Rectal smooth muscle tissue (tissue), 1 donor: Measurements from ENCODE around the gene CORIN.
"Not testable (repeated sequence)": the region's sequence is repeated elsewhere in the genome, so short reads cannot be mapped to it uniquely, and the experiment has no call there.

Experiments used
- H3K27ac ChIP-seq: one replicate; pipeline ENCODE4 v1.7.0; 2013; ENCODE audit warnings: low read depth, low read length, inconsistent platforms
- H3K27me3 ChIP-seq: one replicate; pipeline ENCODE4 v1.7.0; 2013; ENCODE audit warnings: low read length; ENCODE audit not compliant: control insufficient read depth, insufficient read depth
- H3K36me3 ChIP-seq: one replicate; pipeline ENCODE4 v1.7.0; 2013; ENCODE audit warnings: low read length; ENCODE audit not compliant: control insufficient read depth, insufficient read depth
- H3K4me1 ChIP-seq: one replicate; pipeline ENCODE4 v1.7.0; 2013; ENCODE audit warnings: low read length; ENCODE audit not compliant: control insufficient read depth, insufficient read depth
- H3K4me3 ChIP-seq: one replicate; pipeline ENCODE4 v1.7.0; 2013; ENCODE audit warnings: low read length
- H3K9ac ChIP-seq: one replicate; pipeline ENCODE4 v1.7.0; 2013; ENCODE audit warnings: low read length

CORIN gene

GRCh38 chr4:47691757-47692383, 146.0 kb downstream of the CORIN start:
- H3K27me3 ChIP-seq, H3K27ac ChIP-seq, H3K36me3 ChIP-seq, H3K9ac ChIP-seq, H3K4me1 ChIP-seq, H3K4me3 ChIP-seq: not testable (repeated sequence)

- H3K4me3 ChIP-seq, result no peak overlapping the region
- no peaks in the 10 kb centered on the region for H3K4me1 ChIP-seq
- H3K36me3 ChIP-seq, result no peaks in the 10 kb centered on the region
- H3K9ac ChIP-seq, result no peak overlapping the region
- no peaks in the 10 kb centered on the region for H3K27me3 ChIP-seq
- no peak overlapping the region for H3K27ac ChIP-seq
Measured at GRCh38 chr4:47690611-47691010, 147.3 kb downstream of the CORIN start.

GRCh38 chr4:47686294-47686872, 151.5 kb downstream of the CORIN start:
- no peak overlapping the region for H3K9ac ChIP-seq
- H3K27me3 ChIP-seq, result no peaks in the 10 kb centered on the region
- no peak overlapping the region for H3K27ac ChIP-seq
- no peaks in the 10 kb centered on the region for H3K4me1 ChIP-seq
- no peaks in the 10 kb centered on the region for H3K36me3 ChIP-seq
- no peak overlapping the region for H3K4me3 ChIP-seq

- no peak overlapping the region for H3K27ac ChIP-seq
- H3K36me3 ChIP-seq, result no peaks in the 10 kb centered on the region
- H3K9ac ChIP-seq, result no peak overlapping the region
- no peak overlapping the region for H3K4me3 ChIP-seq
- no peaks in the 10 kb centered on the region for H3K27me3 ChIP-seq
- no peaks in the 10 kb centered on the region for H3K4me1 ChIP-seq
Measured at GRCh38 chr4:47675806-47676205, 162.1 kb downstream of the CORIN start.

GRCh38 chr4:47674144-47674543, 163.7 kb downstream of the CORIN start:
- H3K27ac ChIP-seq, result no peak overlapping the region
- no peaks in the 10 kb centered on the region for H3K36me3 ChIP-seq
- no peaks in the 10 kb centered on the region for H3K4me1 ChIP-seq
- no peak overlapping the region for H3K4me3 ChIP-seq
- no peaks in the 10 kb centered on the region for H3K27me3 ChIP-seq
- H3K9ac ChIP-seq, result no peak overlapping the region

DNA sequence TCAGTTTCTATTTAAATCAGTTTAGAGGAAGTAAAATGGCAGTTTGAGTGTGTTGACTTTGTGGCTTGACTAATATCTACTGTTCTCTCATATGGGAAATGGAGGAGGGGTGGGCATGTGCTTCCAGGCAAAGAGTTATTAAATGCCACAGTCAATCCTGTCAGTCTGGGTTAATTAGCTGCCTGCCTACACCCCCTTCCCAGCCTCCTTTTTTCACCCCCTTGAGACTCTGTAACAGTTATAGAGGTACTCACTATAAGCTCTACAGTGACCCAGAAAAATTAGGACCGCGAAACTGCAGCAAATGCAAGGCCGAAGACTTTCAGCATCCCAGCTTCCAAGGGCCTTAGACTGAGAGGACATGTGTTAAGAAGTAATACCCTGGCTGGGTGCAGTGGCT, 165.2 kb downstream of the CORIN start:
- no peaks in the 10 kb centered on the region for H3K27me3 ChIP-seq

DNA sequence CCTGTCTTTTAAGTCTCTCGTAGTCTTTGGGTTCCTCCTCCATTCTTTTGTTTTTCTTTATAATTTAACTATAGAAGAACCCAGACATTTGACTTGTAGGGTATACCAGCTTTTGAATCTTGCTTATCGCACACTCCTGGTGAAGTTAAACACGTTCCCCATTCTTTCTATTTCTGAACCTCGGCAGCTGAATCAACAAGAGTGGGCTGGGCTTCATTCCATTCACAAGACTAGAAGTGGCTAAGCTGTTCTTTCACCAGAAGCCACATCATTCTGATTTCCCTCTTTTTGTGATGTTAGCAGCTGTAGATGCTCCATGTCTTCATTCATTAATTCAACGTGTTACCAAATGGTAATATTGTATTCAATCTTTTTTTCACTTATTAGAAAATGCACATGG, 167.9 kb downstream of the CORIN start:
- H3K27ac ChIP-seq, result no peak overlapping the region
- no peaks in the 10 kb centered on the region for H3K36me3 ChIP-seq
- no peaks in the 10 kb centered on the region for H3K27me3 ChIP-seq
- no peak overlapping the region for H3K4me3 ChIP-seq
- no peaks in the 10 kb centered on the region for H3K4me1 ChIP-seq
- no peak overlapping the region for H3K9ac ChIP-seq

More for the DNA sequence above, 165.2 kb downstream of the CORIN start:
- Histone ChIP-seq H3K36me3 (no peaks in the 10 kb centered on the region), H3K9ac (no peak overlapping the region), H3K27ac (no peak overlapping the region), H3K4me3 (no peak overlapping the region), H3K4me1 (no peaks in the 10 kb centered on the region)

GRCh38 chr4:47668810-47669408, 169.0 kb downstream of the CORIN start:
- no peaks in the 10 kb centered on the region for H3K4me1 ChIP-seq
- no peak overlapping the region for H3K4me3 ChIP-seq

DNA sequence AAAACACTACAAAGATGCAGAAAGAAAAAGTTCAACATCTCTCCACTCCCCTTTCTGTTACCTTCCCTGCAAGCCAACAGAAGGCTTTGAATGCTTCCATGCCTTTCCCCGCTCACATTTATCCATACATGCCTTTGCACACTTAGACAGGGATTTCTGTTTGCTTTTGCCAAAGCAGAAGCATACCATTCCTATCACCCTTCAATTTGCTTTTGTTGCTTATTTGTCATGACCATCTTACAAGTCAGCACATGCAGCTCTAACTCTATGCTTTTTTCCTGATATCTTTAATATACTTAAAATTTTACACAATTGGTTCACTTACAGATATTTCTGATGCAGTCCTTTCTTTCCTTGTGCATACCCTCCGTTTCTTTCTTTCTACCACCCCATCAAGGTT, 169.6 kb downstream of the CORIN start:
- no peaks in the 10 kb centered on the region for H3K27me3 ChIP-seq
- H3K9ac ChIP-seq, result no peak overlapping the region
- H3K4me3 ChIP-seq, result no peak overlapping the region
- no peaks in the 10 kb centered on the region for H3K36me3 ChIP-seq
- H3K27ac ChIP-seq, result no peak overlapping the region
- no peaks in the 10 kb centered on the region for H3K4me1 ChIP-seq

More at GRCh38 chr4:47668810-47669408, 169.0 kb downstream of the CORIN start:
- Histone ChIP-seq H3K27me3 (no peaks in the 10 kb centered on the region), H3K9ac (no peak overlapping the region), H3K36me3 (no peaks in the 10 kb centered on the region), H3K27ac (no peak overlapping the region)

GRCh38 chr4:47667552-47667951, 170.3 kb downstream of the CORIN start:
- Histone ChIP-seq H3K4me3 (no peak overlapping the region), H3K4me1 (no peaks in the 10 kb centered on the region), H3K9ac (no peak overlapping the region), H3K36me3 (no peaks in the 10 kb centered on the region), H3K27me3 (no peaks in the 10 kb centered on the region), H3K27ac (no peak overlapping the region)

DNA sequence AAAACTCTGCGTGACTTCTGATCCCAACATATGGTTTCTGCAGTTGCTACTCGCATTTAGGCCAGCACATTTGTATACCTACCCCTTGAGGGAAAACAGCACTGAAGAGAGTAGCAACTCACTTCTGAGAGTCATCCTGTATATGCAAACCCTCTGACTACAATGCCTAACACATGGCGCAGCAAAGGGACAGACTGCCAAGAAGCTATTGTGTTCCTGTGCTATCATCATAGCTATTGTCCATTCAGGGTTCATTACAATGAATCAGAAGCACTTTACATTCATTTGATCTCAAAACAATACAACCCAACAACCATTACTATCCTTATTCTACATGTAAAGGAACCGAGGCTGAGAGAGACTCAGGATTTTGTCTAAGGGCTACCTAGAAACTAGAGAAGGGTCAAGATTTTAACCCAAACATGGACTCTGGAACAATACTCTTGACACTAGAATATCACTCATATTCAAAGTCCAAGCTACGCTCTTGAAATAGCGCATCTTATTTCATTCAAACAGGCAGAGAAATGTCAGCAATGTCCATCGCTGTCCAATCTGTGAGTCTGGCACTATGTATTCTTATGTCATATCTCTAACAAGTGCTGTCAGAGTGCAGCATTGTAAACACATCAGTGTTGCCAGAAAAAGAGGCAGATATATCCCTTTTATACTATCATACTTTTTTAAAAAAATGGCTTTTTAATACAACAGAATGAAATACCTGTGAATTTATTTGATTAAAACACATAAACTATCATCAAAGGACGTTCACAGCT, 173.6 kb downstream of the CORIN start:
- H3K4me3 ChIP-seq, result no peak overlapping the region
- no peak overlapping the region for H3K27ac ChIP-seq
- no peak overlapping the region for H3K9ac ChIP-seq
- no peaks in the 10 kb centered on the region for H3K27me3 ChIP-seq
- no peaks in the 10 kb centered on the region for H3K4me1 ChIP-seq
- no peaks in the 10 kb centered on the region for H3K36me3 ChIP-seq

GRCh38 chr4:47662975-47663374, 174.9 kb downstream of the CORIN start:
- H3K9ac ChIP-seq, result no peak overlapping the region
- H3K4me1 ChIP-seq, result no peaks in the 10 kb centered on the region
- H3K4me3 ChIP-seq, result no peak overlapping the region
- no peak overlapping the region for H3K27ac ChIP-seq
- no peaks in the 10 kb centered on the region for H3K36me3 ChIP-seq
- no peaks in the 10 kb centered on the region for H3K27me3 ChIP-seq
